Vagina (tissue), 2 donors: ENCODE measurements around the gene SLC25A34. TPM values are rescaled to one million over a fixed set of nuclear protein-coding genes. Genes with fewer than 3 reads are reported as not detected.

ENCODE experiments used
- DNase-seq, 2 donors: peaks; one replicate each; pipeline ENCODE4 v3.0.0-alpha.2; 2017; ENCODE audit errors: extremely low spot score in 2 of 2
- H3K27ac ChIP-seq: fragments of 200-600 bp; sonication (generic); one replicate; pipeline ENCODE4 v1.5.1; 2019
- H3K27me3 ChIP-seq: fragments of 200-600 bp; sonication (generic); one replicate; pipeline ENCODE4 v1.5.1; 2019
- H3K36me3 ChIP-seq, 2 donors: fragments of 200-600 bp; sonication (generic); one replicate each; pipeline ENCODE4 v1.5.1; 2017 to 2019
- H3K4me1 ChIP-seq: fragments of 200-600 bp; sonication (generic); one replicate; pipeline ENCODE4 v1.5.1; 2019
- H3K4me3 ChIP-seq, 2 donors: fragments of 200-600 bp; sonication (generic); 1 replicate in 1 of 2; 2 replicates in 1 of 2; pipeline ENCODE4 v1.5.1; 2016 to 2019
- H3K9me3 ChIP-seq: fragments of 200-600 bp; sonication (generic); one replicate; pipeline ENCODE4 v1.5.1; 2019
- POLR2A ChIP-seq, 2 donors: fragments of 450-650 bp; IDR thresholded peaks; one replicate each; pipeline ENCODE4 v1.6.1; 2017; ENCODE audit warnings: antibody characterized with exemption in 2 of 2, mild to moderate bottlenecking in 2 of 2, moderate library complexity in 2 of 2
- POLR2AphosphoS5 ChIP-seq, 2 donors: sonication (generic); formaldehyde crosslinking; IDR thresholded peaks; one replicate each; pipeline ENCODE4 v1.9.0; 2017; ENCODE audit warnings: antibody characterized with exemption in 2 of 2, mild to moderate bottlenecking in 2 of 2, low read depth in 1 of 2; ENCODE audit not compliant: insufficient read depth in 1 of 2
- intact Hi-C: fragments of 100-400 bp; cut with DNase I; formaldehyde crosslinking; loops from one replicate; pipeline ENCODE4 v1.15.1; 2023
- total RNA-seq: library from RNA; depleted of rRNA; stranded (reverse); fragments of >200 nt; gene quantifications from one replicate; pipeline ENCODE4 v1.2.3, GENCODE V29; 2016
- TF ChIP-seq, protein P1 (sequence below), 3 experiments: fragments of 450-650 bp in 2 of 3; fragments of 200-600 bp in 1 of 3; sonication (generic) in 1 of 3; IDR thresholded peaks; one replicate each; pipeline ENCODE4 v1.5.1; 2017 to 2019; ENCODE audit warnings: antibody characterized with exemption in 3 of 3, mild to moderate bottlenecking in 2 of 3, moderate library complexity in 2 of 3

Gene SLC25A34
- total RNA-seq, 1 donor from 2014 or later, result 3.2 TPM

DNA sequence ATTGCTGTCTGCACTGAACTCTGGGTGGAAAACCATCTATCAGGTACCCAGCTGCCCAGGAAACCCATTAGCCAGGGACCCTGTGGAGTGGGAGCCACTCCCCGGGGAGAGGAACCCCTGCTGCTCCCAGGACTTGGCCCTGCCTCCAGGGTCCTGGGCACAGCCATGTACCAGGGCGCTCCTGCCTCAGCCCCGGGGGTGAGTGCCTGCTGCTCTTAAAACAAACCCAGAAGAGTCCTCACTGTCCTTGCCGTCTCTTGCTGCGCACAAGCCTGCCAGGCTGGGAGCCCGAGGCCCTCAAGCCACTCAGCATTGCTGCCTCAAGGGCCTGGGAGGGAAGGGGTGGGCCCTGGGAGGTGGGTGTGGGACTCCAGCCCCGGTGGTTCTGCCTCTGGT lies 3.4 kb upstream of the SLC25A34 start:
- Histone ChIP-seq H3K9me3 (no peaks in the 10 kb centered on the region), H3K27ac (no peak overlapping the region), H3K36me3 (peaks cover 0 to 67% of the 10 kb centered on the region in 2 donors), H3K27me3 (no peaks in the 10 kb centered on the region), H3K4me1 (peaks cover 29% of the 10 kb centered on the region), H3K4me3 (no peak overlapping the region)
- no peak for DNase-seq
- TF ChIP-seq, protein P1, sequence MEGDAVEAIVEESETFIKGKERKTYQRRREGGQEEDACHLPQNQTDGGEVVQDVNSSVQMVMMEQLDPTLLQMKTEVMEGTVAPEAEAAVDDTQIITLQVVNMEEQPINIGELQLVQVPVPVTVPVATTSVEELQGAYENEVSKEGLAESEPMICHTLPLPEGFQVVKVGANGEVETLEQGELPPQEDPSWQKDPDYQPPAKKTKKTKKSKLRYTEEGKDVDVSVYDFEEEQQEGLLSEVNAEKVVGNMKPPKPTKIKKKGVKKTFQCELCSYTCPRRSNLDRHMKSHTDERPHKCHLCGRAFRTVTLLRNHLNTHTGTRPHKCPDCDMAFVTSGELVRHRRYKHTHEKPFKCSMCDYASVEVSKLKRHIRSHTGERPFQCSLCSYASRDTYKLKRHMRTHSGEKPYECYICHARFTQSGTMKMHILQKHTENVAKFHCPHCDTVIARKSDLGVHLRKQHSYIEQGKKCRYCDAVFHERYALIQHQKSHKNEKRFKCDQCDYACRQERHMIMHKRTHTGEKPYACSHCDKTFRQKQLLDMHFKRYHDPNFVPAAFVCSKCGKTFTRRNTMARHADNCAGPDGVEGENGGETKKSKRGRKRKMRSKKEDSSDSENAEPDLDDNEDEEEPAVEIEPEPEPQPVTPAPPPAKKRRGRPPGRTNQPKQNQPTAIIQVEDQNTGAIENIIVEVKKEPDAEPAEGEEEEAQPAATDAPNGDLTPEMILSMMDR (IDR thresholded peaks at IDR 0.05), result no peak
- TF ChIP-seq POLR2A (IDR thresholded peaks at IDR 0.05) (no peak), POLR2AphosphoS5 (IDR thresholded peaks at IDR 0.05; ENCODE audit: insufficient read depth in 1 of 2, low read depth in 1 of 2) (no peak)
- intact Hi-C loops, result no loop called here

DNA sequence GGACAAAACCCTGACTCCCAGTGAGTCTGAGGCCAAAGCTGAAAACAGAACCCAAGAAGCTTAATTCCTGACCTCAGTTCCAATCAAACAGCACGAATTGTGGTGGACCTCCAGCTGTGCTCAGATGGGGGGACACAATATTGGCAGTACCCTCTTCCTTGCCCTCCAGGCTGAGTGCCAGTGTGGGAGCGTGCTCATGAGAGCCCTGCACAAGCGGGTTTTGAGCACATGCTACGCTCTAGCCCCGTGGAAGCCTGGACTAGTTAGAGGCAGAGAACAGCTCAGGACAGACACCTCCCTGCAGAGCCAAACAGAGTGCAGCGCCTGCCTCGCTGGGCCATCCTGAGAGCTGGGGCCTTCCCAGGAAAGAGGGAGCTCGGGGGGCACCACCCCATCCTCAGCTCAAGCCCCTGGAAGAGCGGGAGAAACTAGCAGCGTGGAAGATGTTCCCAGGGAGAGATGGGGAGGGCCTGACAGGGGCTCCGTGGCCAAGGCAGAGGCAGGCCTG lies 2.8 kb upstream of the SLC25A34 start:
- intact Hi-C loops, result no loop called here
- peaks cover 29% of the 10 kb centered on the region for H3K4me1 ChIP-seq

DNA sequence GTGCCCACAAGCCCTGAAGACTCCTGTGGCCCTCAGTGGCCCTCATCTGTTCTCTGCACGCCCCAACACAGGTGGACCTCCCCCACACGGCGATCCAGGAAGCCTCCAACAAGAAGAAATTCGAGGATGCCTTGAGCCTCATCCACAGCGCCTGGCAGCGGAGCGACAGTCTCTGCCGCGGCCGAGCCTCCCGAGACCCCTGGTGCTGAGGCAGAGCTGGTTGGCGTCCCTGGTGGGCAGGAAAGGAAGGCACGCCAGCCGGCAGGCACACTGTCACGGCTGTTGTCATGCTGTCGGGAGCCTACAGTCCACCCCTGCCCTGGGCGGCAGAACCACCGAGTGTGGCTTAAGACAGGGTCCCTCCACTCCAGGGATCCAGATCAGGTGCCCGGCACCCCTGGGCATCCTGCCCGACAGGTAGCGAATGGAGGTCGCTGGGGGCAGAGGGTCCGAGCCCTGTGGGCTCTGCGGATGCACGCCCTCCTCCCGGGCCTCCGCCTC lies 2.3 kb upstream of the SLC25A34 start:
- Histone ChIP-seq H3K27ac (no peak overlapping the region), H3K4me1 (peaks cover 29% of the 10 kb centered on the region), H3K4me3 (no peak overlapping the region), H3K9me3 (no peaks in the 10 kb centered on the region), H3K36me3 (peaks cover 0 to 57% of the 10 kb centered on the region in 2 donors), H3K27me3 (no peaks in the 10 kb centered on the region)
- intact Hi-C loops, result loop anchor here (2.0 kb wide), 1 partner anchor 61 kb away; no protein-coding TSS in a partner anchor
- DNase-seq, result no peak
- no peak for TF ChIP-seq POLR2A (IDR thresholded peaks at IDR 0.05)
- TF ChIP-seq, protein P1 (IDR thresholded peaks at IDR 0.05), result no peak
- TF ChIP-seq POLR2AphosphoS5 (IDR thresholded peaks at IDR 0.05; ENCODE audit: insufficient read depth in 1 of 2, low read depth in 1 of 2), result no peak

More for the DNA sequence above, 2.8 kb upstream of the SLC25A34 start:
- H3K27me3 ChIP-seq, result no peaks in the 10 kb centered on the region
- H3K36me3 ChIP-seq, result peaks cover 0 to 62% of the 10 kb centered on the region in 2 donors
- TF ChIP-seq POLR2AphosphoS5 (IDR thresholded peaks at IDR 0.05; ENCODE audit: insufficient read depth in 1 of 2, low read depth in 1 of 2) (no peak), POLR2A (IDR thresholded peaks at IDR 0.05) (no peak)
- TF ChIP-seq, protein P1 (IDR thresholded peaks at IDR 0.05), result no peak
- no peak overlapping the region for H3K27ac ChIP-seq
- no peak overlapping the region for H3K4me3 ChIP-seq
- no peak for DNase-seq
- H3K9me3 ChIP-seq, result no peaks in the 10 kb centered on the region

DNA sequence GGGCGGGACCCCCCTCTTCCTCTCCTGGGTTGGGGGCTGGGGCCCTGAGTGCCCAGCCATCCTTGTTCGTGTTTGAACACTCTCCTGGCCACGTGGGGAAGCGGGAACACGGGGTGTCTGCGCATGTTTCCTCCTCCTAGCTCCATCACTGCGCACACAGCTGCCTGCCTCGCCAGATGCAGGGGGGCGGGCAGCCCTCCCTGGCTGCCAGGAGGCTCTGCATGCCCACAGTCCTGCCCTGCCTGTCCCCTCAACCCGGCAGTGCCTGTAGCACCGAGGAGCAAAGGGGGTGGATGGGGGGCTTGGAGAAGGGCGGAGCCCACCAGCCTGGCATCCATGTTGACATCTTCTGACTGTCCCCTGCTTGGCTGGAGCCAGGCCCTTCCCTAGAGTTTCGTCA lies 1.8 kb upstream of the SLC25A34 start:
- Histone ChIP-seq H3K4me3 (no peak overlapping the region), H3K9me3 (no peaks in the 10 kb centered on the region), H3K27me3 (no peaks in the 10 kb centered on the region), H3K27ac (no peak overlapping the region), H3K36me3 (peaks cover 0 to 51% of the 10 kb centered on the region in 2 donors), H3K4me1 (peaks cover 29% of the 10 kb centered on the region)
- DNase-seq, result no peak
- intact Hi-C loops, result loop anchor here (2.0 kb wide), 1 partner anchor 61 kb away; no protein-coding TSS in a partner anchor
- no peak for TF ChIP-seq POLR2A (IDR thresholded peaks at IDR 0.05)

DNA sequence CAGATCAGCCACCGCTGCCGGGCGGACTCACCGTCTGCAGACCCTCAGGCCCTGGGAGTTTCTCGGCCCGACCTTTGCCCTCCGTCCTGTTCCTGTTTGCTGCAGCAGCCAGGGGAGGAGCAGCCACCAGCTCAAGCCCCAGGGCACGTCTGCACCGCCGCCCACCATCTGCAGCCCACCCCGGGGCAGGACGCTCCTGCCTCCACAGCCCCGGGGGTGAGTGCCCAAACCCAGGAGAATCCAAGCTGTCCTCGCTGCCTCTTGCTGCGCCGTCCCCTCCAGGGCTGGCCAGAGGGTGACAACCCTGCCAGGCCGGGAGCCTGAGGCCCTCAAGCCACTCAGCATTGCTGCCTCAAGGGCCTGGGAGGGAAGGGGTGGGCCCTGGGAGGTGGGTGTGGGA lies 1.2 kb upstream of the SLC25A34 start:
- H3K27ac ChIP-seq, result no peak overlapping the region

More for the DNA sequence above, 1.2 kb upstream of the SLC25A34 start:
- intact Hi-C loops, result loop anchor here (2.0 kb wide), 1 partner anchor 62 kb away; no protein-coding TSS in a partner anchor
- Histone ChIP-seq H3K4me3 (no peak overlapping the region), H3K9me3 (no peaks in the 10 kb centered on the region), H3K36me3 (peaks cover 0 to 45% of the 10 kb centered on the region in 2 donors), H3K4me1 (peaks cover 29% of the 10 kb centered on the region), H3K27me3 (no peaks in the 10 kb centered on the region)
- TF ChIP-seq POLR2AphosphoS5 (IDR thresholded peaks at IDR 0.05; ENCODE audit: insufficient read depth in 1 of 2, low read depth in 1 of 2) (no peak), POLR2A (IDR thresholded peaks at IDR 0.05) (no peak)
- TF ChIP-seq, protein P1 (IDR thresholded peaks at IDR 0.05), result no peak
- DNase-seq, result no peak
